Measurements from ENCODE around the gene HLA-DMA.

The HLA-DMA gene

DNA sequence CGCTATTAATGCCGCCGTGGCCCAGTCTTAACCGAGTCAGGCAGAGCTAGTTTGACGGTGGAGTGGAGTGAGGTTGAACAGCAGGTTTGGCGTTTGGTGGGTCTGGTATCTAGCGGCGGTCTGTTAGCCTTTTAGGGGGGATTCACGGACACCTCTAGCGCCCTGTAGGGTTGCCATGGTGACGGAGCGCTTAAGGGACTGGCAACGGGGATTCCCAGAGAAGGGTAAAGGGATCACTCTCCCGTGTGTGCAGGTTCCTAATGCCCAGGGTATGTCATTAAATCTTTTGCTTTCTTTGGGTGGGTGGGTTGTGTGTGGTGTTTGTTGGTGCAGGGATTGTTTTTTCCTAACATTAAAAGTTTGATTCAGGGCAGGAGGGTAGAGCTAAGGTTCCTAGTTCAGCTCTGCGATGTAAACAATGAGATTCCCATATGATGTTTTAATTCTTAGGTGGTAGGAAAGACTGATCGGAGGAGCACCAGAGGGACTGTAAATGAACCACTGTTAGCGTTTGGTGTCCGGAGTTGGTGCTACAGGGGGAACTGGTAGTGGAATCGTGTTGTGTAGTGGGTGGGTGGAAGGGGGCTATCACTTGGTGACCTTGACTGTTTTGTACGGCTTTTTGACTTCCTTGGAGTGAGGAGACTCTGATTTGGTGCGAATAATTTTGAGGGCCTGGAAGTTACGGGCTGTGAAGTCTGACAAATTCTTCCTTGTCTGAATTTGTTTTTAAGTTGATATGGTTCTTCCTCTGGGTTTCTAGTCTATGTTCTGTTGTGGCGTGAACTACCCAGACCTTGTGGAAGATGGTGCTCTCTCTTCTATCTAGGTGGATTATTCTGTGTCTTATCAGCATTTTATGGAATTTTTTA lies 20.5 kb upstream of the HLA-DMA start:
- Histone ChIP-seq H3K36me3 (ENCODE audit: control insufficient read depth, insufficient read depth, low read length, severe bottlenecking) (peaks cover 58% of the 10 kb centered on the region), H3K9ac (ENCODE audit: low read length) (peak overlapping the region; percentile 98), H3K27me3 (replicated peaks; ENCODE audit: control insufficient read depth, insufficient read depth, low read length) (no peaks in the 10 kb centered on the region), H3K4me3 (ENCODE audit: low read length) (peak overlapping the region; percentile 98), H3K9me3 (ENCODE audit: control insufficient read depth, low read length) (no peaks in the 10 kb centered on the region), H3K4me1 (ENCODE audit: control insufficient read depth, insufficient read depth, low read length) (peaks cover 32% of the 10 kb centered on the region)
- DNase-seq (ENCODE audit: low read depth), result peak; percentile 65

DNA sequence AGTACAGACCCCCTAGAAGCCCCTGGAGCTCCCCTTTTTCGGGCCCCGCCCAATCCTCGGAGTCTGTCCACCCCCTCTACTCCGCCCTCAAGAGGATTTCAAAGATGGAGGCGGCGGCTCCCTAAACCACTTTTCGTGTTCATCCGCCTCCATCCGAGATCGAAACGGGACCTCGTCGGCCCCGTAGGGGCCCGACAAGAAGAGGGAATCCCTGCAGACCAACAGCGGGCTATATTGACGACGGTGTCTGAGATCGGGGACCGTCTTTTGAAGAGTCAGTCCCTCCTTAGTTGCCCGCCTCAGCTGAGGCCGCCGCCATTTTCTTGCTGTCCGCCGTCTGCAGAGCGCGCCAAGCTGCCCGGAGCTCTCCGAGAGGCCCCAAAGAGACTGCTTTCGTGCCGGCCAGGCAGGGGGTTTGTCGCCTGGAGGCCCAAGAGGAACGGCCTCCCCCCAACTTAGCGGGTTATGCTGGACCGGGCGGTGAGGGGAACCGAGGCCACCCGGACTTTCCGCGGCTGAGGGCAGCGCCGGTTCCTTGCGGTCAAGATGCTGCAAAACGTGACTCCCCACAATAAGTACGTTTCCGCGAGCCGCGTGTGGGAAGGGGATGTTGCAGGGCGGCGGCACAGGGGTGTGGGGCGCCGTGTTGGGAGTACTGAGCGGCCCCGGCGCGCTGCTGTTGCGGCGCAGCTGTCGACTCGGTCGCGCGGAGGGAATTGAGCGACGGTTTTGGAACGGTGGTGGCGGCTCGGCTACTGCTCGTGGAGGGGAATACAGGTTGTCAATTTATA lies 19.7 kb upstream of the HLA-DMA start:
- H3K27me3 ChIP-seq (replicated peaks; ENCODE audit: control insufficient read depth, insufficient read depth, low read length), result no peaks in the 10 kb centered on the region
- DNase-seq (ENCODE audit: low read depth), result peak; percentile 34
- H3K4me3 ChIP-seq (ENCODE audit: low read length), result peak overlapping the region; percentile 98
- H3K36me3 ChIP-seq (ENCODE audit: control insufficient read depth, insufficient read depth, low read length, severe bottlenecking), result peaks cover 50% of the 10 kb centered on the region
- H3K9me3 ChIP-seq (ENCODE audit: control insufficient read depth, low read length), result no peaks in the 10 kb centered on the region
- peaks cover 27% of the 10 kb centered on the region for H3K4me1 ChIP-seq (ENCODE audit: control insufficient read depth, insufficient read depth, low read length)
- H3K9ac ChIP-seq (ENCODE audit: low read length), result peak overlapping the region; percentile 98

DNA sequence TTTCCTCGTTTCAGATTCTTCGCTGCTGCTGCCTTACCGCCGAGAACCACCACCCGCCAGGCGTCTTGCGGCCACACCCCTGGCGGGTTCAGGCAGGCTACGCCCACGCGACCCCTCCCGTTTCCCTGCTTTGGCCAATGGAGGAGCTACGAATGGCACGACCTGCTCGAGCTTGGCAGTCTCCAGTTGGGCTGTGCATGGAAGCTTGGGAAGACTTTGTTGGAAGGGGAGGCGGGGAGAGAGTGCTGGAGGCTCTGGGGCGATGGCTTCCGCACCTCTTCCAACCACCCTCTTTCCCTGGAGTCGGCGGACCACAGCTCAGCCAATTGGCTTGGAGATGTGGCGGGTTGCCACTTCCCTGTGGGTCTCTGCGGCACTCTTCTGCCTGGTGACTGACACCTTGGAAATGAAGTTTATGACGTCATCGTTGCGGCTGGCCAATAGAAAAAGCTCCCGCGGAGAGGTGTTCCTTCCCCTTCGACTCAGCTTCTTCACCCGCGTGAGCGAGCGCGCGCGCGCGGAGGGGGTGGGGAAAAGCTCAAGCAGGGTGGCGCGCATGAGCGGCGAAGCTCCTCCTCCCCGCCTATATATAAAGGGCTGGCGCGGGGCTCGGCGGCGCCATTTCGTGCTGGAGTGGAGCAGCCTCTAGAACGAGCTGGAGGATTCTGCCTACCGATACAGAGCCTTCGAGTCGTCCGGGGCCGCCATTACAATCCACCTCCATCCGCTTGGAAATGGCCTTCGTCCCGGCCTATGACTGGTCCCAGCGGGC lies 18.9 kb upstream of the HLA-DMA start:
- Histone ChIP-seq H3K4me1 (ENCODE audit: control insufficient read depth, insufficient read depth, low read length) (peaks cover 27% of the 10 kb centered on the region), H3K9me3 (ENCODE audit: control insufficient read depth, low read length) (no peaks in the 10 kb centered on the region), H3K4me3 (ENCODE audit: low read length) (peak overlapping the region; percentile 98), H3K27me3 (replicated peaks; ENCODE audit: control insufficient read depth, insufficient read depth, low read length) (no peaks in the 10 kb centered on the region), H3K36me3 (ENCODE audit: control insufficient read depth, insufficient read depth, low read length, severe bottlenecking) (peaks cover 42% of the 10 kb centered on the region), H3K9ac (ENCODE audit: low read length) (peak overlapping the region; percentile 100)
- peak; percentile 100 for DNase-seq (ENCODE audit: low read depth)

DNA sequence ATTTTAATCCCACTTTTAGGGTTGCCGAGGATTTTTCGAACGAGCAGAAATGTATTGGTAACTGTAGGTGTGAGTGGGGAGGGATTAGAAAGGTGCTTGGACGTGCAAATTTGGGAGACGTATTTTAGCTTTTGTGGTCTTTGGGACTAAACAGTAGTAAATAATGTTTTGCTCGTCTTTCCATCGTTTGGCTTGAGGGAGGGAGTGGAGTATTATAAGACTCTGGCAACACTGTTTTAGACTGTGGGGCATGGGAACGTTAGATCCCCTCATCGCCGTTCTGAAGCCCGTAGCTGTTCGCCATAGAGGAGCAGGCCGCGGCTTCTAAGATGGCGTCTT lies 18.3 kb upstream of the HLA-DMA start:
- no peak for DNase-seq (ENCODE audit: low read depth)
- no peaks in the 10 kb centered on the region for H3K9me3 ChIP-seq (ENCODE audit: control insufficient read depth, low read length)
- H3K4me3 ChIP-seq (ENCODE audit: low read length), result peak overlapping the region; percentile 98
- H3K27me3 ChIP-seq (replicated peaks; ENCODE audit: control insufficient read depth, insufficient read depth, low read length), result no peaks in the 10 kb centered on the region
- H3K4me1 ChIP-seq (ENCODE audit: control insufficient read depth, insufficient read depth, low read length), result peaks cover 27% of the 10 kb centered on the region
- peak overlapping the region; percentile 100 for H3K9ac ChIP-seq (ENCODE audit: low read length)
- peaks cover 37% of the 10 kb centered on the region for H3K36me3 ChIP-seq (ENCODE audit: control insufficient read depth, insufficient read depth, low read length, severe bottlenecking)

DNA sequence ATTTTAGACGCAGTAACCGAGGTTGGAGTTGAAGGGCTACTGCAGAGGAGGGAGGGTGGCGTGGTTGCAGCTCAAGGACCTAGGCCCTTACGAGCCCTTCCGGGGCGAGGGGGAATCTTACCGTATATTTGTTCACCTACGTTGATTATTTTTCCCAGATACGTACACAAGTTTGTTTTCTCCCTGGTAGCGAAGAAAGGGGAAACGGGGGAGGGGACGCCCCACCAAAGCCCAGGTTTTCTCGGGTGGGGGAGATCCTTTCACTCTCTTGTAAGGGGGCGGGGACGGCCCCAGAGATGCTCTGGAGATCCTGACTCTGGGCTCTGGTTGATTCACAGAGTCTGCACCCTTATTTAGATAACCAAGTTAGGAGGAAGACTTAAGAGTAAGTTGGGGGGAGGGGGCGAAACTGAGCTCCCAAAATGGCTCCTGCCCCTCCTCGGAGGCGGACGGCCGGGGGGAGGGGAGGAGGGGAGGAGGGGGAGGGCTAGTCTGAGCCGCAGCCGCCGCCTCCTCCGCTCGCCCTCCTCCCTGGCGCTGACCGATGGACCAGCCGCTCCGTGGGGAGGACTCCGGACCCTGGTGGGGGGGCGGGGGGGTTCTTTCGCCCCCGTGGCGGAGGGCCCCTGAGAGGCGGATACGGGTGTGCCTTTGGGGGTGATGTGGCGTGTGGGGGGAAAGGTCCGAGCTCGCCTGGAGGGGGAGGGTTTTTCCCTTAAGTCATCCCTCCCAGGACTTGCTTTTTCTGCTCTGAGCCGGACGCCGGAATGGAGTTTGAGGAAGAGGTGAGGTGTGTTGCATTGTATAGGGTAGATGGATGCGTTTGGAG lies 17.7 kb upstream of the HLA-DMA start:
- H3K4me3 ChIP-seq (ENCODE audit: low read length), result peak overlapping the region; percentile 98

DNA sequence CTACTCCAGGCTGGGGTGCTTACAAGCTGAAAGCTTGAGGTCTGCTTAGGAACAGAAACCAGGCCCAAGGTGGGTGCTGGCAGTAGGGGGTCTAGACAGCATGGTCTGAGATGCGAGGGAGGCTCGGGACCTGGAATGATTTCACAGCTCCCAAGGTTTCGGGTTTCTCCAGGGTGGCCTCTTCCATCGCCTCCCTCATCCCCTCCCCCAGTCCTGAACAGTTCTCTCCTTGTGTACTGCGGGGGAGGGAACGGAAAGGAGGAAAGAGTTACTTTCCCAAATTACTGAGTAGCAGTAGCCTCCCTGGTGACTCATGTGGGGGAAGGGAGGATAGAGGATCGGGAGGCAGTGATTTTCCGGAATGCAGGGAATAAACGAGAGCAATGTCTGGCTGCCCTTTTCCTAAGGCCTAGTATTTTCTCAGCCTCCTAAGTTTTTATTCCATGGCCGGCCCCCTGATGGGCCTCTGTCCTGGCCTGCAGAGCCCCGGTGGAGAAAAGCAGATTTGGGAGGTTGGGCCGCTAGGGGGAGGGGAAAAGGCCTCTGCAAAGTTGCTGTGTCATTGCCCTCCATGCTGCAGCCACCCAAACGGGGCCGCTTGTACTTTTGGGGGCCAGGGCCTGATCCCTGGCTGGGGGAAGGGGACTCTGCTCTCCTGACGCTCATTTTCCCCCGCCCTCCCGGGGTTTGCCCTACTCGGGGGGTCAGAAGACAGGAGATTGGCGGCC lies 17.0 kb upstream of the HLA-DMA start:
- DNase-seq (ENCODE audit: low read depth), result peak; percentile 93
- H3K36me3 ChIP-seq (ENCODE audit: control insufficient read depth, insufficient read depth, low read length, severe bottlenecking), result peaks cover 23% of the 10 kb centered on the region
- H3K27me3 ChIP-seq (replicated peaks; ENCODE audit: control insufficient read depth, insufficient read depth, low read length), result no peaks in the 10 kb centered on the region
- peaks cover 27% of the 10 kb centered on the region for H3K4me1 ChIP-seq (ENCODE audit: control insufficient read depth, insufficient read depth, low read length)
- H3K4me3 ChIP-seq (ENCODE audit: low read length), result peak overlapping the region; percentile 88
- H3K9ac ChIP-seq (ENCODE audit: low read length), result peak overlapping the region; percentile 100
- no peaks in the 10 kb centered on the region for H3K9me3 ChIP-seq (ENCODE audit: control insufficient read depth, low read length)

More for the DNA sequence above, 17.7 kb upstream of the HLA-DMA start:
- H3K9ac ChIP-seq (ENCODE audit: low read length), result peak overlapping the region; percentile 100
- peaks cover 31% of the 10 kb centered on the region for H3K36me3 ChIP-seq (ENCODE audit: control insufficient read depth, insufficient read depth, low read length, severe bottlenecking)
- peaks cover 27% of the 10 kb centered on the region for H3K4me1 ChIP-seq (ENCODE audit: control insufficient read depth, insufficient read depth, low read length)
- peak; percentile 93 for DNase-seq (ENCODE audit: low read depth)
- no peaks in the 10 kb centered on the region for H3K27me3 ChIP-seq (replicated peaks; ENCODE audit: control insufficient read depth, insufficient read depth, low read length)
- no peaks in the 10 kb centered on the region for H3K9me3 ChIP-seq (ENCODE audit: control insufficient read depth, low read length)

DNA sequence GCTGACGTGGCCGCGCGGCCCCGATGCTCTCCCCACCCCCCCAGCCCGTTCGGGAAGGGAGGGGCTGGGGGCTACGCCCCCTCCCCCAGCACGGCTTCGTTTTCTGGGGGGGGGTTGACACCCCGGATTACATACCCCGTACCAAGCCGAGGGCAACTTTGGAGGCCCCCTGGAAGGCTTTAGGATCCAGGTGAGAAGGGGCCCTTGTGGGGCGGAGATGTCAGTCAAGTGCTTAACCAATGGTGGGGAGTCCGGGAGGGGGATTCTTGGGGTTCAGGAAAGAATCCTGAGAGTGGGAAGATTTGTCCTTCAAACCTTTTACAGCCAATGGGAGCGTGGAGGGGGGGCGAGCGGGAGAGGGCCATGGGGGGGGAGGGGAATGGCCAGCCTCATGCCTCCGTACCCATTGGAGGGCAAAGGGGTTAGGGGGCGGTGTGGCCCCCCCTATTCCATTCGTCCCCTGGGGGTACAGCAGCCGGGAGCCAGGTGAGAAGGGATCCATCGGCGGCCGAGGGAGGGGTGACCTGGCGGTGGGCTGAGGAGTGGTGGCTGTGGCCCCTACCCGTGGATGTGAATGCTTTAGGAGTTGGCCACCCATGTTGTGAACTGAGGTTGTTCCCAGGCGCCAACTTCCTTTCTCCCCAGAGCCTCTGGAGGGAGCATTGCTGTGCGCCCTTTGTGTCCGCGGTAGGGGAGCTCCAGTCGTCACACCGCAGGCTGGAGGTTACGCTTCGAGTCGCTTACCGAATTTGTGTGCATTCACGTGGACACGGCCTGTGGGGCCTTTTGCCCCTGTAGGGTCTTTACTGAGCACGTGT lies 16.2 kb upstream of the HLA-DMA start:
- no peaks in the 10 kb centered on the region for H3K27me3 ChIP-seq (replicated peaks; ENCODE audit: control insufficient read depth, insufficient read depth, low read length)
- DNase-seq (ENCODE audit: low read depth), result peak; percentile 86
- peak overlapping the region; percentile 100 for H3K9ac ChIP-seq (ENCODE audit: low read length)
- peak overlapping the region; percentile 88 for H3K4me3 ChIP-seq (ENCODE audit: low read length)
- no peaks in the 10 kb centered on the region for H3K9me3 ChIP-seq (ENCODE audit: control insufficient read depth, low read length)
- H3K36me3 ChIP-seq (ENCODE audit: control insufficient read depth, insufficient read depth, low read length, severe bottlenecking), result peaks cover 16% of the 10 kb centered on the region
- H3K4me1 ChIP-seq (ENCODE audit: control insufficient read depth, insufficient read depth, low read length), result peaks cover 27% of the 10 kb centered on the region

DNA sequence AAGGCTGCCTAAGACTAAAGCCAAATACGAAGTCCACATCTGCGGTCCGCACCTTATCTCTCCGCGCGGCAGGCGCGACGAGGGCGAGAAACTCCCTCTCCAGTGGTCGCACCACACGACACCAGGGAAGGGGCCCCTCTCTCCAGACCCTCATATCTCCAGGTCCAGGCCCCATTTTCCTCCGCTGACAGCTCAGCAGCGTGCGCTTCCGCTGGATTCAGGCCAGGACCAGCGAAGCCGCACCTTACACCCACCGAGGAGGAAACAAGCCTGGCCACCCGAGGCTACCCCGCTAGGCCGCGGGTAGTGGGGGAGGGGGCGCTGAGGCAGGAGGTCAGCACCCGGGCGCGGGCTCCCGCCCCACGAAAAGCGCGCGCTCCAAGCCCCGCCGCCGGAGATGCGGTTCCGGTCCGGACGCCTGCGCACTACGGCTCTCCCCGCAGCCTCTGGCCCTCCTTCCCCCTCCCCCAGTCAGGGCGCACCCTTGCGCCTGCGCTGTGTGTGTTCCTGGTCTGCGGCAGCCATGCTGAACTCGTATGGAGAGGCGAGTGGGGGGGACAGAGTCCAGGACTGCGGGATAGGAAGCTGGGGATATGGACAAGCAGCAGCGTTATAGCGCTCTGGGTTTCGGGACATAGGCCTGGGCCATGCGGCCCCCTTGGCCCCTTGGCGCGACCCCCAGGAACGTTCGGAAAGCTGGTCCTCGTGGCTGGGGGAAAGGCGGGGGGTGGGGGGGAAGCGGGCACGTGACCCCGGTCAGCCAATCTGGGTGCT lies 15.4 kb upstream of the HLA-DMA start, which contains the start of gene BRD2:
TSS of gene BRD2 (plus strand) at position 502 of the 774 bp plus-strand sequence. CDS start 4,305 bp downstream, outside the sequence.
- peak; percentile 99 for DNase-seq (ENCODE audit: low read depth)
- peaks cover 12% of the 10 kb centered on the region for H3K36me3 ChIP-seq (ENCODE audit: control insufficient read depth, insufficient read depth, low read length, severe bottlenecking)

More for the DNA sequence above, 15.4 kb upstream of the HLA-DMA start, which contains the start of gene BRD2:
- peak within 1 kb of the TSS; percentile 100 for H3K9ac ChIP-seq (ENCODE audit: low read length)
- no peaks in the 10 kb centered on the region for H3K27me3 ChIP-seq (replicated peaks; ENCODE audit: control insufficient read depth, insufficient read depth, low read length)
- peak within 1 kb of the TSS; percentile 88 for H3K4me3 ChIP-seq (ENCODE audit: low read length)
- H3K9me3 ChIP-seq (ENCODE audit: control insufficient read depth, low read length), result no peaks in the 10 kb centered on the region
- peaks cover 27% of the 10 kb centered on the region for H3K4me1 ChIP-seq (ENCODE audit: control insufficient read depth, insufficient read depth, low read length)
